SK-N-SH treated with all-trans-retinoic acid at 6 μM for 48 hours (cell line): ENCODE measurements around the gene SNAPC4.

Experiments
- OSR1 ChIP-seq: fragments of 250-450 bp; sonication (Bioruptor Pico); IDR thresholded peaks from 2 replicates; pipeline ENCODE4 v1.8.0; 2022; ENCODE audit warnings: moderate library complexity, mild to moderate bottlenecking, inconsistent platforms
- TCF4 ChIP-seq: fragments of 250-450 bp; sonication (Bioruptor Pico); IDR thresholded peaks from 2 replicates; pipeline ENCODE4 v1.8.0; 2021; ENCODE audit warnings: mild to moderate bottlenecking, moderate library complexity, borderline replicate concordance
- ZFP3 ChIP-seq: fragments of 250-450 bp; sonication (Bioruptor Pico); IDR thresholded peaks from 2 replicates; pipeline ENCODE4 v1.5.0; 2020; ENCODE audit warnings: mild to moderate bottlenecking, moderate library complexity
- ZNF565 ChIP-seq: fragments of 450-650 bp; formaldehyde crosslinking; conservative IDR thresholded peaks from 2 replicates; pipeline ENCODE4 v1.5.0; 2020; ENCODE audit warnings: low read depth, mild to moderate bottlenecking, moderate library complexity
- ZNF70 ChIP-seq: fragments of 450-650 bp; formaldehyde crosslinking; IDR thresholded peaks from 2 replicates; pipeline ENCODE4 v1.5.0; 2020; ENCODE audit warnings: mild to moderate bottlenecking, moderate library complexity
- ZNF8 ChIP-seq: fragments of 450-650 bp; formaldehyde crosslinking; IDR thresholded peaks from 2 replicates; pipeline ENCODE4 v1.5.0; 2020; ENCODE audit warnings: mild to moderate bottlenecking, moderate library complexity
- TF ChIP-seq, protein P1 (sequence below): fragments of 250-450 bp; sonication (Bioruptor Pico); IDR thresholded peaks from 2 replicates; pipeline ENCODE4 v1.5.1; 2020; ENCODE audit warnings: low read depth, mild to moderate bottlenecking, moderate library complexity
- TF ChIP-seq, protein P2 (sequence below): fragments of 250-450 bp; sonication (Bioruptor Pico); IDR thresholded peaks from 2 replicates; pipeline ENCODE4 v1.5.1; 2021; ENCODE audit warnings: mild to moderate bottlenecking, moderate library complexity
- TF ChIP-seq, protein P3 (sequence below): fragments of 250-450 bp; sonication (Bioruptor Pico); IDR thresholded peaks from 2 replicates; pipeline ENCODE4 v1.8.0; 2021; ENCODE audit warnings: low read depth, mild to moderate bottlenecking, moderate library complexity, borderline replicate concordance
- TF ChIP-seq, protein P4 (sequence below): fragments of 250-450 bp; sonication (Bioruptor Pico); IDR thresholded peaks from 2 replicates; pipeline ENCODE4 v1.8.0; 2020; ENCODE audit warnings: mild to moderate bottlenecking, moderate library complexity, borderline replicate concordance
- TF ChIP-seq, protein P5 (sequence below): fragments of 250-450 bp; sonication (Bioruptor Pico); IDR thresholded peaks from 2 replicates; pipeline ENCODE4 v1.5.0; 2020; ENCODE audit warnings: mild to moderate bottlenecking, moderate library complexity

DNA sequence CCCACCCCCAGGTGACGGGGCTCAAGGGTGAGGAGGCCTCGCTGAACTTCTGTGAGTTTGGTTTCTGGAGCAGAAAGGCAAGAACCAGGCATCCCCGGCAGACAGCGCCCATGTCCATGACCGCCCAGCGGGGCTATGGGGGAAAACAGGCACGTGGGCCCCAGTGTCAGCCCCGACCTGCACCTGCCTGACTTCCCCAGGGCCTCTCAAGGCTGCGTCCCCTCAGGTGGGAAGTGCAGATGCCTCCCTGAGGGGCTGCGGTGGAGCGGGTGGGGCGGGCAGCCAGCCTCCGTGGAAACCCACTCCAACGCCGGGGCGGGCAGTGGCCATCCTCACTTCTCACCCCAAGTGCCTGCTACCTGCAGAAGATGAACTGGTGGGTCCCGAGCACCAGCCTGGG lies 19.6 kb downstream of the SNAPC4 start:
- TF ChIP-seq, protein P1, sequence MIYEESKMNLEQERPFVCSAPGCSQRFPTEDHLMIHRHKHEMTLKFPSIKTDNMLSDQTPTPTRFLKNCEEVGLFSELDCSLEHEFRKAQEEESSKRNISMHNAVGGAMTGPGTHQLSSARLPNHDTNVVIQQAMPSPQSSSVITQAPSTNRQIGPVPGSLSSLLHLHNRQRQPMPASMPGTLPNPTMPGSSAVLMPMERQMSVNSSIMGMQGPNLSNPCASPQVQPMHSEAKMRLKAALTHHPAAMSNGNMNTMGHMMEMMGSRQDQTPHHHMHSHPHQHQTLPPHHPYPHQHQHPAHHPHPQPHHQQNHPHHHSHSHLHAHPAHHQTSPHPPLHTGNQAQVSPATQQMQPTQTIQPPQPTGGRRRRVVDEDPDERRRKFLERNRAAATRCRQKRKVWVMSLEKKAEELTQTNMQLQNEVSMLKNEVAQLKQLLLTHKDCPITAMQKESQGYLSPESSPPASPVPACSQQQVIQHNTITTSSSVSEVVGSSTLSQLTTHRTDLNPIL: no peak
- no peak for TF ChIP-seq TCF4 (CRISPR knock-in tag)
- TF ChIP-seq, protein P2, sequence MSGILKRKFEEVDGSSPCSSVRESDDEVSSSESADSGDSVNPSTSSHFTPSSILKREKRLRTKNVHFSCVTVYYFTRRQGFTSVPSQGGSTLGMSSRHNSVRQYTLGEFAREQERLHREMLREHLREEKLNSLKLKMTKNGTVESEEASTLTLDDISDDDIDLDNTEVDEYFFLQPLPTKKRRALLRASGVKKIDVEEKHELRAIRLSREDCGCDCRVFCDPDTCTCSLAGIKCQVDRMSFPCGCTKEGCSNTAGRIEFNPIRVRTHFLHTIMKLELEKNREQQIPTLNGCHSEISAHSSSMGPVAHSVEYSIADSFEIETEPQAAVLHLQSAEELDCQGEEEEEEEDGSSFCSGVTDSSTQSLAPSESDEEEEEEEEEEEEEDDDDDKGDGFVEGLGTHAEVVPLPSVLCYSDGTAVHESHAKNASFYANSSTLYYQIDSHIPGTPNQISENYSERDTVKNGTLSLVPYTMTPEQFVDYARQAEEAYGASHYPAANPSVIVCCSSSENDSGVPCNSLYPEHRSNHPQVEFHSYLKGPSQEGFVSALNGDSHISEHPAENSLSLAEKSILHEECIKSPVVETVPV (CRISPR knock-in tag): no peak
- TF ChIP-seq, protein P3, sequence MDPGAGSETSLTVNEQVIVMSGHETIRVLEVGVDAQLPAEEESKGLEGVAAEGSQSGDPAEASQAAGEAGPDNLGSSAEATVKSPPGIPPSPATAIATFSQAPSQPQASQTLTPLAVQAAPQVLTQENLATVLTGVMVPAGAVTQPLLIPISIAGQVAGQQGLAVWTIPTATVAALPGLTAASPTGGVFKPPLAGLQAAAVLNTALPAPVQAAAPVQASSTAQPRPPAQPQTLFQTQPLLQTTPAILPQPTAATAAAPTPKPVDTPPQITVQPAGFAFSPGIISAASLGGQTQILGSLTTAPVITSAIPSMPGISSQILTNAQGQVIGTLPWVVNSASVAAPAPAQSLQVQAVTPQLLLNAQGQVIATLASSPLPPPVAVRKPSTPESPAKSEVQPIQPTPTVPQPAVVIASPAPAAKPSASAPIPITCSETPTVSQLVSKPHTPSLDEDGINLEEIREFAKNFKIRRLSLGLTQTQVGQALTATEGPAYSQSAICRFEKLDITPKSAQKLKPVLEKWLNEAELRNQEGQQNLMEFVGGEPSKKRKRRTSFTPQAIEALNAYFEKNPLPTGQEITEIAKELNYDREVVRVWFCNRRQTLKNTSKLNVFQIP (CRISPR knock-in tag): no peak
- TF ChIP-seq, protein P4, sequence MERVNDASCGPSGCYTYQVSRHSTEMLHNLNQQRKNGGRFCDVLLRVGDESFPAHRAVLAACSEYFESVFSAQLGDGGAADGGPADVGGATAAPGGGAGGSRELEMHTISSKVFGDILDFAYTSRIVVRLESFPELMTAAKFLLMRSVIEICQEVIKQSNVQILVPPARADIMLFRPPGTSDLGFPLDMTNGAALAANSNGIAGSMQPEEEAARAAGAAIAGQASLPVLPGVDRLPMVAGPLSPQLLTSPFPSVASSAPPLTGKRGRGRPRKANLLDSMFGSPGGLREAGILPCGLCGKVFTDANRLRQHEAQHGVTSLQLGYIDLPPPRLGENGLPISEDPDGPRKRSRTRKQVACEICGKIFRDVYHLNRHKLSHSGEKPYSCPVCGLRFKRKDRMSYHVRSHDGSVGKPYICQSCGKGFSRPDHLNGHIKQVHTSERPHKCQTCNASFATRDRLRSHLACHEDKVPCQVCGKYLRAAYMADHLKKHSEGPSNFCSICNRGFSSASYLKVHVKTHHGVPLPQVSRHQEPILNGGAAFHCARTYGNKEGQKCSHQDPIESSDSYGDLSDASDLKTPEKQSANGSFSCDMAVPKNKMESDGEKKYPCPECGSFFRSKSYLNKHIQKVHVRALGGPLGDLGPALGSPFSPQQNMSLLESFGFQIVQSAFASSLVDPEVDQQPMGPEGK (CRISPR knock-in tag): no peak
- no peak for TF ChIP-seq ZNF565 (CRISPR knock-in tag)
- TF ChIP-seq, protein P5, sequence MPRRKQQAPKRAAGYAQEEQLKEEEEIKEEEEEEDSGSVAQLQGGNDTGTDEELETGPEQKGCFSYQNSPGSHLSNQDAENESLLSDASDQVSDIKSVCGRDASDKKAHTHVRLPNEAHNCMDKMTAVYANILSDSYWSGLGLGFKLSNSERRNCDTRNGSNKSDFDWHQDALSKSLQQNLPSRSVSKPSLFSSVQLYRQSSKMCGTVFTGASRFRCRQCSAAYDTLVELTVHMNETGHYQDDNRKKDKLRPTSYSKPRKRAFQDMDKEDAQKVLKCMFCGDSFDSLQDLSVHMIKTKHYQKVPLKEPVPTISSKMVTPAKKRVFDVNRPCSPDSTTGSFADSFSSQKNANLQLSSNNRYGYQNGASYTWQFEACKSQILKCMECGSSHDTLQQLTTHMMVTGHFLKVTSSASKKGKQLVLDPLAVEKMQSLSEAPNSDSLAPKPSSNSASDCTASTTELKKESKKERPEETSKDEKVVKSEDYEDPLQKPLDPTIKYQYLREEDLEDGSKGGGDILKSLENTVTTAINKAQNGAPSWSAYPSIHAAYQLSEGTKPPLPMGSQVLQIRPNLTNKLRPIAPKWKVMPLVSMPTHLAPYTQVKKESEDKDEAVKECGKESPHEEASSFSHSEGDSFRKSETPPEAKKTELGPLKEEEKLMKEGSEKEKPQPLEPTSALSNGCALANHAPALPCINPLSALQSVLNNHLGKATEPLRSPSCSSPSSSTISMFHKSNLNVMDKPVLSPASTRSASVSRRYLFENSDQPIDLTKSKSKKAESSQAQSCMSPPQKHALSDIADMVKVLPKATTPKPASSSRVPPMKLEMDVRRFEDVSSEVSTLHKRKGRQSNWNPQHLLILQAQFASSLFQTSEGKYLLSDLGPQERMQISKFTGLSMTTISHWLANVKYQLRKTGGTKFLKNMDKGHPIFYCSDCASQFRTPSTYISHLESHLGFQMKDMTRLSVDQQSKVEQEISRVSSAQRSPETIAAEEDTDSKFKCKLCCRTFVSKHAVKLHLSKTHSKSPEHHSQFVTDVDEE (CRISPR knock-in tag): no peak
- no peak for TF ChIP-seq OSR1
- no peak for TF ChIP-seq ZNF8 (CRISPR knock-in tag)
- TF ChIP-seq ZNF70: no peak
- TF ChIP-seq ZFP3 (CRISPR knock-in tag): no peak
